Neural progenitor cell (in vitro differentiated cells): ENCODE results near the gene ZNF891. TPM values are rescaled to one million over a fixed set of nuclear protein-coding genes. Genes with fewer than 3 reads are reported as not detected.

ENCODE experiments used
- DNase-seq: peaks from one replicate; pipeline ENCODE4 v3.0.0-alpha.2; 2016; ENCODE audit warnings: low spot score
- H2AFZ ChIP-seq: fragments of 200-600 bp; sonication (generic); replicated peaks from 2 replicates; pipeline ENCODE4 v1.6.1; 2016; ENCODE audit warnings: antibody characterized with exemption
- H3F3A ChIP-seq: fragments of 200-600 bp; sonication (generic); 2 replicates; pipeline ENCODE4 v1.6.1; 2016; ENCODE audit warnings: antibody characterized with exemption, low read depth
- H3K27ac ChIP-seq: fragments of 200-600 bp; sonication (generic); 2 replicates; pipeline ENCODE4 v1.5.1; 2016; ENCODE audit warnings: mild to moderate bottlenecking
- H3K27me3 ChIP-seq: fragments of 200-600 bp; sonication (generic); 2 replicates; pipeline ENCODE4 v1.6.1; 2016; ENCODE audit warnings: mild to moderate bottlenecking, moderate library complexity
- H3K36me3 ChIP-seq: fragments of 200-600 bp; sonication (generic); 2 replicates; pipeline ENCODE4 v1.5.1; 2016
- H3K4me1 ChIP-seq: fragments of 200-600 bp; sonication (generic); 2 replicates; pipeline ENCODE4 v1.6.1; 2016; ENCODE audit warnings: mixed run types
- H3K4me2 ChIP-seq: fragments of 200-600 bp; sonication (generic); 2 replicates; pipeline ENCODE4 v1.6.1; 2016
- H3K4me3 ChIP-seq: fragments of 200-600 bp; sonication (generic); 2 replicates; pipeline ENCODE4 v1.5.1; 2016
- H3K79me2 ChIP-seq: fragments of 200-600 bp; sonication (generic); 2 replicates; pipeline ENCODE4 v1.6.1; 2016; ENCODE audit warnings: low read depth
- H3K9ac ChIP-seq: fragments of 200-600 bp; sonication (generic); 2 replicates; pipeline ENCODE4 v1.6.1; 2016
- H3K9me3 ChIP-seq: fragments of 200-600 bp; sonication (generic); 2 replicates; pipeline ENCODE4 v1.5.1; 2016; ENCODE audit warnings: low read depth
- H4K20me1 ChIP-seq: fragments of 200-600 bp; sonication (generic); 2 replicates; pipeline ENCODE4 v1.6.1; 2016; ENCODE audit warnings: low read depth
- H3K27ac Mint-ChIP-seq: 3 replicates; pipeline ENCODE4 v1.8.0; 2021; ENCODE audit warnings: mixed read lengths
- H3K27me3 Mint-ChIP-seq: 2 replicates; pipeline ENCODE4 v1.8.0; 2022; ENCODE audit warnings: low read depth, mild to moderate bottlenecking, inconsistent platforms, moderate library complexity, mixed read lengths; ENCODE audit not compliant: insufficient read depth
- H3K36me3 Mint-ChIP-seq: 3 replicates; pipeline ENCODE4 v1.8.0; 2021; ENCODE audit warnings: mixed read lengths
- H3K4me1 Mint-ChIP-seq: 3 replicates; pipeline ENCODE4 v1.8.0; 2021; ENCODE audit warnings: mixed read lengths
- H3K4me3 Mint-ChIP-seq: 3 replicates; pipeline ENCODE4 v1.8.0; 2021; ENCODE audit warnings: mild to moderate bottlenecking, moderate library complexity, mixed read lengths
- H3K9me3 Mint-ChIP-seq: 3 replicates; pipeline ENCODE4 v1.8.0; 2020; ENCODE audit warnings: mixed read lengths
- EZH2 ChIP-seq: fragments of 200-600 bp; sonication (generic); IDR thresholded peaks from 2 replicates; pipeline ENCODE4 v1.6.1; 2017; ENCODE audit warnings: antibody characterized with exemption, mild to moderate bottlenecking, moderate library complexity
- EZH2phosphoT487 ChIP-seq: fragments of 200-600 bp; sonication (generic); IDR thresholded peaks from 2 replicates; pipeline ENCODE4 v1.6.1; 2017; ENCODE audit warnings: antibody characterized with exemption
- total RNA-seq: library from RNA; depleted of rRNA; stranded (reverse); fragments of >200 nt; gene quantifications from 2 replicates; pipeline ENCODE4 v1.2.3, GENCODE V29; 2015; ENCODE audit warnings: low replicate concordance
- TF ChIP-seq, protein P1 (sequence below): fragments of 200-600 bp; sonication (generic); IDR thresholded peaks from 2 replicates; pipeline ENCODE4 v1.5.1; 2017; ENCODE audit warnings: antibody characterized with exemption, mild to moderate bottlenecking

The ZNF891 gene
- total RNA-seq, 1 donor from 2014 or later = 7.2 TPM

DNA sequence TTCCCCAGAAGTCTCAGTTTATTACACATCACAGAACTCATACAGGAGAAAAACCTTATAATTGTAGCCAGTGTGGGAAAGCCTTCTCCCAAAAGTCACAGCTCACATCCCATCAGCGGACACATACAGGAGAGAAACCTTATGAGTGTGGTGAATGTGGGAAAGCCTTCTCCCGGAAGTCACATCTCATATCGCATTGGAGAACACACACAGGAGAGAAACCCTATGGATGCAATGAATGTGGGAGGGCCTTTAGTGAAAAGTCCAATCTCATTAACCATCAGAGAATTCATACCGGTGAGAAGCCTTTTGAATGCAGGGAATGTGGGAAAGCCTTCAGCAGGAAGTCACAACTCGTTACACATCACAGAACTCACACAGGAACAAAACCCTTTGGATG, 72.6 kb downstream of the ZNF891 start:
- no peak for TF ChIP-seq EZH2phosphoT487
- TF ChIP-seq, protein P1, sequence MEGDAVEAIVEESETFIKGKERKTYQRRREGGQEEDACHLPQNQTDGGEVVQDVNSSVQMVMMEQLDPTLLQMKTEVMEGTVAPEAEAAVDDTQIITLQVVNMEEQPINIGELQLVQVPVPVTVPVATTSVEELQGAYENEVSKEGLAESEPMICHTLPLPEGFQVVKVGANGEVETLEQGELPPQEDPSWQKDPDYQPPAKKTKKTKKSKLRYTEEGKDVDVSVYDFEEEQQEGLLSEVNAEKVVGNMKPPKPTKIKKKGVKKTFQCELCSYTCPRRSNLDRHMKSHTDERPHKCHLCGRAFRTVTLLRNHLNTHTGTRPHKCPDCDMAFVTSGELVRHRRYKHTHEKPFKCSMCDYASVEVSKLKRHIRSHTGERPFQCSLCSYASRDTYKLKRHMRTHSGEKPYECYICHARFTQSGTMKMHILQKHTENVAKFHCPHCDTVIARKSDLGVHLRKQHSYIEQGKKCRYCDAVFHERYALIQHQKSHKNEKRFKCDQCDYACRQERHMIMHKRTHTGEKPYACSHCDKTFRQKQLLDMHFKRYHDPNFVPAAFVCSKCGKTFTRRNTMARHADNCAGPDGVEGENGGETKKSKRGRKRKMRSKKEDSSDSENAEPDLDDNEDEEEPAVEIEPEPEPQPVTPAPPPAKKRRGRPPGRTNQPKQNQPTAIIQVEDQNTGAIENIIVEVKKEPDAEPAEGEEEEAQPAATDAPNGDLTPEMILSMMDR = no peak
- TF ChIP-seq EZH2 = no peak
- peaks cover 83% of the 10 kb centered on the region for H3K36me3 Mint-ChIP-seq
- H2AFZ ChIP-seq = no peak overlapping the region
- no peaks in the 10 kb centered on the region for H4K20me1 ChIP-seq
- DNase-seq = no peak
- no peak overlapping the region for H3K9ac ChIP-seq
- H3K4me3 ChIP-seq = no peak overlapping the region
- H3K4me3 Mint-ChIP-seq = no peak overlapping the region
- peaks cover 8% of the 10 kb centered on the region for H3K27me3 Mint-ChIP-seq
- no peaks in the 10 kb centered on the region for H3K4me1 Mint-ChIP-seq
- no peaks in the 10 kb centered on the region for H3K4me1 ChIP-seq
- no peak overlapping the region for H3K27ac Mint-ChIP-seq
- H3K27ac ChIP-seq = no peak overlapping the region
- H3K27me3 ChIP-seq = peaks cover 3% of the 10 kb centered on the region
- no peak overlapping the region for H3K4me2 ChIP-seq
- H3K79me2 ChIP-seq = no peaks in the 10 kb centered on the region
- H3F3A ChIP-seq = peaks cover 48% of the 10 kb centered on the region
- H3K9me3 ChIP-seq = peaks cover 97% of the 10 kb centered on the region
- H3K36me3 ChIP-seq = peaks cover 82% of the 10 kb centered on the region
- peaks cover 87% of the 10 kb centered on the region for H3K9me3 Mint-ChIP-seq

Other genes with a start within 250 kb of the ZNF891 start
- gene CHFR, start 242.7 kb downstream of the ZNF891 start, total RNA-seq = 25.6 and 36.1 TPM in 2 replicates
- gene ZNF605, start 174.0 kb downstream of the ZNF891 start, total RNA-seq = 19.2 and 28.8 TPM in 2 replicates
- gene ZNF26, start 143.9 kb downstream of the ZNF891 start, total RNA-seq = 13.6 and 20.5 TPM in 2 replicates
- 65.3 and 99.2 TPM in 2 replicates for gene ZNF84, start 92.8 kb downstream of the ZNF891 start, total RNA-seq
- gene ZNF140, start 49.4 kb downstream of the ZNF891 start, total RNA-seq = 24.4 and 35.3 TPM in 2 replicates
- 19.6 and 27.8 TPM in 2 replicates for gene ZNF10, start 353 bp upstream of the ZNF891 start, total RNA-seq
- gene ZNF268, start 51.2 kb upstream of the ZNF891 start, total RNA-seq = 42.7 and 54.2 TPM in 2 replicates
- not detected in 2 replicates for gene ANHX, start 105.6 kb upstream of the ZNF891 start, total RNA-seq